Liver (tissue), 9 donors: Measurements from ENCODE around the gene PRELID2. TPM values are rescaled to one million over a fixed set of nuclear protein-coding genes. Genes with fewer than 3 reads are reported as not detected.

ENCODE experiments used
- DNase-seq: peaks from one replicate; pipeline ENCODE4 v3.0.0-alpha.2; 2017; ENCODE audit warnings: low spot score
- H3K27ac ChIP-seq, 2 donors: one replicate each; pipeline ENCODE4 v1.7.0; 2013; ENCODE audit warnings: inconsistent platforms in 2 of 2, low read length in 2 of 2, control low read depth in 1 of 2, low read depth in 1 of 2, mild to moderate bottlenecking in 1 of 2
- H3K27me3 ChIP-seq, 4 donors: one replicate each; pipeline versions ENCODE4 v1.6.1 to v1.7.0; 2013; ENCODE audit warnings: low read length in 3 of 4, inconsistent platforms in 1 of 4, mild to moderate bottlenecking in 1 of 4, moderate library complexity in 1 of 4; ENCODE audit not compliant: control insufficient read depth in 4 of 4, insufficient read depth in 4 of 4
- H3K36me3 ChIP-seq, 4 donors: one replicate each; pipeline versions ENCODE4 v1.6.1 to v1.7.0; 2013; ENCODE audit warnings: low read length in 3 of 4, mild to moderate bottlenecking in 3 of 4, low read depth in 1 of 4, moderate library complexity in 1 of 4; ENCODE audit not compliant: control insufficient read depth in 4 of 4, insufficient read depth in 3 of 4
- H3K4me1 ChIP-seq, 4 donors: one replicate each; pipeline versions ENCODE4 v1.6.1 to v1.7.0; 2013; ENCODE audit warnings: low read length in 3 of 4, mild to moderate bottlenecking in 3 of 4, moderate library complexity in 1 of 4; ENCODE audit not compliant: control insufficient read depth in 4 of 4, insufficient read depth in 4 of 4
- H3K4me3 ChIP-seq, 3 donors: one replicate each; pipeline versions ENCODE4 v1.6.1 to v1.7.0; 2013; ENCODE audit warnings: low read length in 3 of 3, control low read depth in 1 of 3, low read depth in 1 of 3, mild to moderate bottlenecking in 1 of 3
- H3K9ac ChIP-seq, 2 donors: one replicate each; pipeline ENCODE4 v1.7.0; 2013; ENCODE audit warnings: low read length in 2 of 2, mild to moderate bottlenecking in 2 of 2, moderate library complexity in 2 of 2, control low read depth in 1 of 2, low read depth in 1 of 2
- H3K9me3 ChIP-seq, 4 donors: one replicate each; pipeline versions ENCODE4 v1.6.1 to v1.7.0; 2013; ENCODE audit warnings: low read length in 3 of 4; ENCODE audit not compliant: control insufficient read depth in 4 of 4
- ATF3 ChIP-seq: IDR thresholded peaks from 2 replicates; pipeline ENCODE4 v1.6.1; 2016; ENCODE audit warnings: antibody characterized with exemption
- EGR1 ChIP-seq, 2 donors: IDR thresholded peaks; 2 replicates each; pipeline ENCODE4 v1.6.1; 2016 to 2018; ENCODE audit warnings: antibody characterized with exemption in 2 of 2, low read depth in 2 of 2
- FOXA1 ChIP-seq: IDR thresholded peaks from 2 replicates; pipeline ENCODE4 v1.6.1; 2016; ENCODE audit warnings: antibody characterized with exemption
- FOXA2 ChIP-seq: IDR thresholded peaks from 2 replicates; pipeline ENCODE4 v1.6.1; 2016; ENCODE audit warnings: antibody characterized with exemption
- GABPA ChIP-seq, 2 donors: IDR thresholded peaks in 1 of 2; conservative IDR thresholded peaks in 1 of 2; 2 replicates each; pipeline ENCODE4 v1.6.1; 2016; ENCODE audit warnings: antibody characterized with exemption in 2 of 2, mild to moderate bottlenecking in 1 of 2, moderate library complexity in 1 of 2
- HNF4A ChIP-seq, 2 donors: conservative IDR thresholded peaks; 2 replicates each; pipeline ENCODE4 v1.6.1; 2016; ENCODE audit warnings: antibody characterized with exemption in 2 of 2, mild to moderate bottlenecking in 2 of 2
- HNF4G ChIP-seq: IDR thresholded peaks from 2 replicates; pipeline ENCODE4 v1.6.1; 2016; ENCODE audit warnings: antibody characterized with exemption
- JUND ChIP-seq, 2 donors: IDR thresholded peaks; 2 replicates each; pipeline ENCODE4 v1.6.1; 2016; ENCODE audit warnings: antibody characterized with exemption in 2 of 2
- MAX ChIP-seq: IDR thresholded peaks from 2 replicates; pipeline ENCODE4 v1.6.1; 2016; ENCODE audit warnings: antibody characterized with exemption
- NR2F2 ChIP-seq: IDR thresholded peaks from 2 replicates; pipeline ENCODE4 v1.6.1; 2016; ENCODE audit warnings: antibody characterized with exemption
- RAD21 ChIP-seq, 2 donors: IDR thresholded peaks; 2 replicates each; pipeline ENCODE4 v1.6.1; 2016; ENCODE audit warnings: antibody characterized with exemption in 2 of 2, mild to moderate bottlenecking in 2 of 2
- REST ChIP-seq: IDR thresholded peaks from 2 replicates; pipeline ENCODE4 v1.6.1; 2016; ENCODE audit warnings: antibody characterized with exemption, mild to moderate bottlenecking
- RXRA ChIP-seq, 2 donors: IDR thresholded peaks; 2 replicates each; pipeline ENCODE4 v1.6.1; 2017 to 2018; ENCODE audit warnings: antibody characterized with exemption in 2 of 2, mild to moderate bottlenecking in 1 of 2
- TAF1 ChIP-seq: conservative IDR thresholded peaks from 2 replicates; pipeline ENCODE4 v1.6.1; 2016; ENCODE audit warnings: antibody characterized with exemption, mild to moderate bottlenecking
- YY1 ChIP-seq: IDR thresholded peaks from 2 replicates; pipeline ENCODE4 v1.6.1; 2016; ENCODE audit warnings: antibody characterized with exemption, mild to moderate bottlenecking
- ZBTB33 ChIP-seq: IDR thresholded peaks from 2 replicates; pipeline ENCODE4 v1.6.1; 2016; ENCODE audit warnings: antibody characterized with exemption
- WGBS: extraction: QIAGEN DNeasy Blood & Tissue Kit; methylation state at CpG from one replicate; pipeline ENCODE4 v1.1.7; 2013; 5-methylcytosine and 5-hydroxymethylcytosine counted together
- polyA plus RNA-seq, 2 donors: library from polyadenylated mRNA; stranded (reverse) in 1 of 2; unstranded in 1 of 2; fragments of 200-250 nt in 1 of 2; fragments of >200 nt in 1 of 2; fragmentation: Nextera tagmentation in 1 of 2; extraction: Ambion mirVana in 1 of 2; gene quantifications; one replicate each; pipeline versions ENCODE4 v1.2.1 to v1.2.3, GENCODE V29; 2013 to 2015
- total RNA-seq, 2 donors: library from RNA; depleted of rRNA; stranded (reverse); fragments of >200 nt; gene quantifications; one replicate each; pipeline ENCODE4 v1.2.3, GENCODE V29; 2014
- TF ChIP-seq, protein P1 (sequence below): fragments of 150-350 bp; IDR thresholded peaks from 2 replicates; pipeline ENCODE4 v1.5.1; 2017; ENCODE audit warnings: improper control_type of control experiment, low read depth, low read length; ENCODE audit not compliant: missing input control
- donor health status: healthy.
- donor health status: healthy.
- donor health status: healthy.
- donor health status: healthy.
- donor health status: healthy.

PRELID2 gene
- total and polyA plus RNA-seq, 4 donors: 1.1 to 24.9 (median 4.5) TPM

GRCh38 chr5:145772466-145772865, 62.7 kb downstream of the PRELID2 start:
- Histone ChIP-seq H3K27me3 (no peaks in the 10 kb centered on the region), H3K4me3 (no peak overlapping the region), H3K9ac (no peak overlapping the region), H3K9me3 (no peaks in the 10 kb centered on the region), H3K4me1 (no peaks in the 10 kb centered on the region), H3K36me3 (no peaks in the 10 kb centered on the region), H3K27ac (no peak overlapping the region)
- no peak for DNase-seq
- TF ChIP-seq REST (no peak), NR2F2 (no peak), RAD21 (IDR thresholded peaks at IDR 0.05) (no peak), RXRA (IDR thresholded peaks at IDR 0.05) (no peak), TAF1 (no peak), HNF4A (conservative IDR thresholded peaks at IDR 0.05) (no peak), EGR1 (IDR thresholded peaks at IDR 0.05; ENCODE audit: low read depth in 2 of 2) (no peak), YY1 (no peak), GABPA (IDR thresholded peaks at IDR 0.05 in 1 of 2, conservative IDR thresholded peaks at IDR 0.05 in 1 of 2) (no peak), JUND (IDR thresholded peaks at IDR 0.05) (no peak), FOXA2 (no peak), ZBTB33 (no peak)
- TF ChIP-seq, protein P1, sequence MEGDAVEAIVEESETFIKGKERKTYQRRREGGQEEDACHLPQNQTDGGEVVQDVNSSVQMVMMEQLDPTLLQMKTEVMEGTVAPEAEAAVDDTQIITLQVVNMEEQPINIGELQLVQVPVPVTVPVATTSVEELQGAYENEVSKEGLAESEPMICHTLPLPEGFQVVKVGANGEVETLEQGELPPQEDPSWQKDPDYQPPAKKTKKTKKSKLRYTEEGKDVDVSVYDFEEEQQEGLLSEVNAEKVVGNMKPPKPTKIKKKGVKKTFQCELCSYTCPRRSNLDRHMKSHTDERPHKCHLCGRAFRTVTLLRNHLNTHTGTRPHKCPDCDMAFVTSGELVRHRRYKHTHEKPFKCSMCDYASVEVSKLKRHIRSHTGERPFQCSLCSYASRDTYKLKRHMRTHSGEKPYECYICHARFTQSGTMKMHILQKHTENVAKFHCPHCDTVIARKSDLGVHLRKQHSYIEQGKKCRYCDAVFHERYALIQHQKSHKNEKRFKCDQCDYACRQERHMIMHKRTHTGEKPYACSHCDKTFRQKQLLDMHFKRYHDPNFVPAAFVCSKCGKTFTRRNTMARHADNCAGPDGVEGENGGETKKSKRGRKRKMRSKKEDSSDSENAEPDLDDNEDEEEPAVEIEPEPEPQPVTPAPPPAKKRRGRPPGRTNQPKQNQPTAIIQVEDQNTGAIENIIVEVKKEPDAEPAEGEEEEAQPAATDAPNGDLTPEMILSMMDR: no peak

DNA sequence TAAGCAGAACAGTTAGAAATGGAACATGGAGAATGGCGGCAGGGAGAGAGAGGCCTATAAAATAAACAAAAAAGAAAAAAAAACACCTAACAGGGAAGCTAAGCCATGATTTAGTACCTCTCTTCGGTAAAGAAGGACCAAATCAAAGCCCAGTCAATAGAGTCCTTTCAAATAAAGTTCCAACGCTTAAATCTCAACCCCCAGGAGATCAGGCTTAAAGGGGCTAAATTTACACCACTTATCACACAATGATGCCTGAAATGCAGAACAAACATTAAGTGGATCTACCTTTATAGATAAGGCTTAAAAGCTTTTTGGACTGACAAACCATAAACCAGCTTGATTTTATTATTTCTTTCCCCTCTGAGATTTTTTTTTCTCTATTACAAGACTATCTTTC, 66.3 kb downstream of the PRELID2 start:
- Histone ChIP-seq H3K27ac (no peak overlapping the region), H3K4me1 (no peaks in the 10 kb centered on the region), H3K36me3 (no peaks in the 10 kb centered on the region), H3K4me3 (no peak overlapping the region), H3K27me3 (no peaks in the 10 kb centered on the region), H3K9me3 (no peaks in the 10 kb centered on the region), H3K9ac (no peak overlapping the region)
- no peak for TF ChIP-seq NR2F2
- no peak for TF ChIP-seq GABPA (IDR thresholded peaks at IDR 0.05 in 1 of 2, conservative IDR thresholded peaks at IDR 0.05 in 1 of 2)
- TF ChIP-seq, protein P1: no peak
- TF ChIP-seq HNF4G: no peak
- TF ChIP-seq MAX: no peak
- TF ChIP-seq FOXA2: no peak
- no peak for TF ChIP-seq FOXA1
- no peak for TF ChIP-seq ATF3
- no peak for TF ChIP-seq YY1
- no peak for DNase-seq
- 76% methylated on average over 3 of the region's 3 CpGs for WGBS
